ENCODE measurements around the gene PRKCB. TPM values are rescaled to one million over a fixed set of nuclear protein-coding genes. Genes with fewer than 3 reads are reported as not detected.
"Not testable (repeated sequence)": the region's sequence is repeated elsewhere in the genome, so short reads cannot be mapped to it uniquely, and the experiment has no call there.

The PRKCB gene
- total and polyA plus RNA-seq, 2 experiments from 2014 or later: 3.7 to 16.4 TPM

DNA sequence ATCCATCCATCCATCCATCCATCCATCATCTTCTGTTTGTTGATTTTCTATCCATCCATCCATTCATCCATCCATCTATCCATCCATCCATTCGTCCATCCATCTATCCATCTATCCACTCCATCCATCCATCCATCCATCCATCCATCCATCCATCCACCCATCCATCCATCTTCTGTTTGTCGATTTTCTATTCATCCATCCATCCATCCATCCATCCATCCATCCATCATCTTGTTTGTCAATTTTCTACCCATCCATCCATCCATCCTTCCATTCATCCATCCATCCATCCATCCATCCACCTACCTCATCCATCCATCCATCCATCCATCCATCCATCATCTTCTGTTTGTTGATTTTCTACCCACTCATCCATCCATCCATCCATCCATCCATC, 97.9 kb downstream of the PRKCB start:
- H3F3A ChIP-seq (replicated peaks; ENCODE audit: low read depth); H3K27ac Mint-ChIP-seq; H3K4me1 Mint-ChIP-seq; H3K4me2 ChIP-seq; H3K27ac ChIP-seq (ENCODE audit: low read depth); H3K4me3 ChIP-seq; H3K36me3 ChIP-seq (ENCODE audit: insufficient read depth); H3K27me3 ChIP-seq (ENCODE audit: insufficient read depth); H3K9me3 Mint-ChIP-seq; DNase-seq (ENCODE audit: low spot score); H3K79me2 ChIP-seq (replicated peaks; ENCODE audit: insufficient read depth); H3K4me3 Mint-ChIP-seq; H2AFZ ChIP-seq; H3K4me1 ChIP-seq (ENCODE audit: insufficient read depth); H3K36me3 Mint-ChIP-seq (ENCODE audit: low read depth); H3K27me3 Mint-ChIP-seq (ENCODE audit: insufficient read depth, low read depth, poor library complexity); H3K9me2 ChIP-seq (ENCODE audit: insufficient read depth); ATAC-seq; H4K20me1 ChIP-seq (replicated peaks; ENCODE audit: insufficient read depth): not testable (repeated sequence)

DNA sequence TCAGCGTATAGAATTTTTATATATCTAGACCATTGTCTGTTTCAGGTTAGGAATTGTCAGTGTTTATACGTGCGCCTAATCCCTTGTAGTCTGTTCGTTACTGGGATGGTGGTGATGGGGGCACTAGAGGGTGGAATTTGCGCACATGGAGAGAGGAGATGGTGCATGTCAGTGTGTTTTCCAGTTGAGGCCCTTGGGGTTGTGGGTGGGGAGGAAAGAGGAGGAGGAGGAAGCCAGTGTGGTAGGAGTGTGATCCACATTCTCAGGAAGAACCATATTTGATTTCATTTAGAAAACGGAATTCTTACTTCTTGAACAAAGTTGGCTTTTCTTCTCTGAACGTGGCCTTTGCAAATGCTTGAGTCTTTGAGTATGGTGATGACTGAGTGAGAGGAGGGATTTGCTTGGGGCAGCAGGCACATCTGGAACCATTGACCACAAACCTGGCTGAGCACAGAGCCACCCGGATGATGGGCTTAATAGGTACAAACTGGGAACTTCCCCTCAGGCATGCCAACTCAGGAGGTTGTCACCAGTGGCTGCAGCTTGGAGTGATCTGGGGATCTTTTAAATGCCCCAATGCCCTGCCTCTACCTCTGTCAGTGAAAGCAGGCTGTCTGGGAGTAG, 98.9 kb downstream of the PRKCB start:
- H3K4me2 ChIP-seq: no peak overlapping the region
- H3F3A ChIP-seq (replicated peaks; ENCODE audit: low read depth): no peaks in the 10 kb centered on the region
- no peaks in the 10 kb centered on the region for H3K9me3 Mint-ChIP-seq
- no peak overlapping the region for H3K4me3 ChIP-seq
- no peaks in the 10 kb centered on the region for H3K4me1 ChIP-seq (ENCODE audit: insufficient read depth)
- H3K27ac Mint-ChIP-seq: no peak overlapping the region
- H4K20me1 ChIP-seq (replicated peaks; ENCODE audit: insufficient read depth): no peaks in the 10 kb centered on the region
- H3K27ac ChIP-seq (ENCODE audit: low read depth): no peak overlapping the region
- peaks cover 3% of the 10 kb centered on the region for H3K27me3 Mint-ChIP-seq (ENCODE audit: insufficient read depth, low read depth, poor library complexity)
- no peaks in the 10 kb centered on the region for H3K4me1 Mint-ChIP-seq
- no peaks in the 10 kb centered on the region for H3K9me2 ChIP-seq (ENCODE audit: insufficient read depth)
- DNase-seq (ENCODE audit: low spot score): no peak
- H3K36me3 ChIP-seq (ENCODE audit: insufficient read depth): no peaks in the 10 kb centered on the region
- no peak overlapping the region for H2AFZ ChIP-seq
- H3K27me3 ChIP-seq (ENCODE audit: insufficient read depth): no peaks in the 10 kb centered on the region
- H3K36me3 Mint-ChIP-seq (ENCODE audit: low read depth): no peaks in the 10 kb centered on the region
- H3K4me3 Mint-ChIP-seq: no peak overlapping the region
- H3K79me2 ChIP-seq (replicated peaks; ENCODE audit: insufficient read depth): no peaks in the 10 kb centered on the region
- ATAC-seq: no peak
- TF ChIP-seq EZH2phosphoT487 (IDR thresholded peaks at IDR 0.05; ENCODE audit: unreplicated experiment) (no peak), NANOG (IDR thresholded peaks at IDR 0.05; ENCODE audit: borderline replicate concordance) (no peak), POLR2AphosphoS5 (IDR thresholded peaks at IDR 0.05; ENCODE audit: low read depth) (no peak), JUNB (IDR thresholded peaks at IDR 0.05; ENCODE audit: unreplicated experiment) (no peak), STAT1 (IDR thresholded peaks at IDR 0.05; ENCODE audit: unreplicated experiment) (no peak), CREB1 (CRISPR knock-in tag; IDR thresholded peaks at IDR 0.05; ENCODE audit: low read depth) (no peak)
- TF ChIP-seq, protein P1, sequence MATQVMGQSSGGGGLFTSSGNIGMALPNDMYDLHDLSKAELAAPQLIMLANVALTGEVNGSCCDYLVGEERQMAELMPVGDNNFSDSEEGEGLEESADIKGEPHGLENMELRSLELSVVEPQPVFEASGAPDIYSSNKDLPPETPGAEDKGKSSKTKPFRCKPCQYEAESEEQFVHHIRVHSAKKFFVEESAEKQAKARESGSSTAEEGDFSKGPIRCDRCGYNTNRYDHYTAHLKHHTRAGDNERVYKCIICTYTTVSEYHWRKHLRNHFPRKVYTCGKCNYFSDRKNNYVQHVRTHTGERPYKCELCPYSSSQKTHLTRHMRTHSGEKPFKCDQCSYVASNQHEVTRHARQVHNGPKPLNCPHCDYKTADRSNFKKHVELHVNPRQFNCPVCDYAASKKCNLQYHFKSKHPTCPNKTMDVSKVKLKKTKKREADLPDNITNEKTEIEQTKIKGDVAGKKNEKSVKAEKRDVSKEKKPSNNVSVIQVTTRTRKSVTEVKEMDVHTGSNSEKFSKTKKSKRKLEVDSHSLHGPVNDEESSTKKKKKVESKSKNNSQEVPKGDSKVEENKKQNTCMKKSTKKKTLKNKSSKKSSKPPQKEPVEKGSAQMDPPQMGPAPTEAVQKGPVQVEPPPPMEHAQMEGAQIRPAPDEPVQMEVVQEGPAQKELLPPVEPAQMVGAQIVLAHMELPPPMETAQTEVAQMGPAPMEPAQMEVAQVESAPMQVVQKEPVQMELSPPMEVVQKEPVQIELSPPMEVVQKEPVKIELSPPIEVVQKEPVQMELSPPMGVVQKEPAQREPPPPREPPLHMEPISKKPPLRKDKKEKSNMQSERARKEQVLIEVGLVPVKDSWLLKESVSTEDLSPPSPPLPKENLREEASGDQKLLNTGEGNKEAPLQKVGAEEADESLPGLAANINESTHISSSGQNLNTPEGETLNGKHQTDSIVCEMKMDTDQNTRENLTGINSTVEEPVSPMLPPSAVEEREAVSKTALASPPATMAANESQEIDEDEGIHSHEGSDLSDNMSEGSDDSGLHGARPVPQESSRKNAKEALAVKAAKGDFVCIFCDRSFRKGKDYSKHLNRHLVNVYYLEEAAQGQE (IDR thresholded peaks at IDR 0.05; ENCODE audit: unreplicated experiment): no peak
- TF ChIP-seq, protein P2, sequence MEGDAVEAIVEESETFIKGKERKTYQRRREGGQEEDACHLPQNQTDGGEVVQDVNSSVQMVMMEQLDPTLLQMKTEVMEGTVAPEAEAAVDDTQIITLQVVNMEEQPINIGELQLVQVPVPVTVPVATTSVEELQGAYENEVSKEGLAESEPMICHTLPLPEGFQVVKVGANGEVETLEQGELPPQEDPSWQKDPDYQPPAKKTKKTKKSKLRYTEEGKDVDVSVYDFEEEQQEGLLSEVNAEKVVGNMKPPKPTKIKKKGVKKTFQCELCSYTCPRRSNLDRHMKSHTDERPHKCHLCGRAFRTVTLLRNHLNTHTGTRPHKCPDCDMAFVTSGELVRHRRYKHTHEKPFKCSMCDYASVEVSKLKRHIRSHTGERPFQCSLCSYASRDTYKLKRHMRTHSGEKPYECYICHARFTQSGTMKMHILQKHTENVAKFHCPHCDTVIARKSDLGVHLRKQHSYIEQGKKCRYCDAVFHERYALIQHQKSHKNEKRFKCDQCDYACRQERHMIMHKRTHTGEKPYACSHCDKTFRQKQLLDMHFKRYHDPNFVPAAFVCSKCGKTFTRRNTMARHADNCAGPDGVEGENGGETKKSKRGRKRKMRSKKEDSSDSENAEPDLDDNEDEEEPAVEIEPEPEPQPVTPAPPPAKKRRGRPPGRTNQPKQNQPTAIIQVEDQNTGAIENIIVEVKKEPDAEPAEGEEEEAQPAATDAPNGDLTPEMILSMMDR (conservative IDR thresholded peaks at IDR 0.05; ENCODE audit: low read depth in 2 of 2): no peak
- TF ChIP-seq, protein P3, sequence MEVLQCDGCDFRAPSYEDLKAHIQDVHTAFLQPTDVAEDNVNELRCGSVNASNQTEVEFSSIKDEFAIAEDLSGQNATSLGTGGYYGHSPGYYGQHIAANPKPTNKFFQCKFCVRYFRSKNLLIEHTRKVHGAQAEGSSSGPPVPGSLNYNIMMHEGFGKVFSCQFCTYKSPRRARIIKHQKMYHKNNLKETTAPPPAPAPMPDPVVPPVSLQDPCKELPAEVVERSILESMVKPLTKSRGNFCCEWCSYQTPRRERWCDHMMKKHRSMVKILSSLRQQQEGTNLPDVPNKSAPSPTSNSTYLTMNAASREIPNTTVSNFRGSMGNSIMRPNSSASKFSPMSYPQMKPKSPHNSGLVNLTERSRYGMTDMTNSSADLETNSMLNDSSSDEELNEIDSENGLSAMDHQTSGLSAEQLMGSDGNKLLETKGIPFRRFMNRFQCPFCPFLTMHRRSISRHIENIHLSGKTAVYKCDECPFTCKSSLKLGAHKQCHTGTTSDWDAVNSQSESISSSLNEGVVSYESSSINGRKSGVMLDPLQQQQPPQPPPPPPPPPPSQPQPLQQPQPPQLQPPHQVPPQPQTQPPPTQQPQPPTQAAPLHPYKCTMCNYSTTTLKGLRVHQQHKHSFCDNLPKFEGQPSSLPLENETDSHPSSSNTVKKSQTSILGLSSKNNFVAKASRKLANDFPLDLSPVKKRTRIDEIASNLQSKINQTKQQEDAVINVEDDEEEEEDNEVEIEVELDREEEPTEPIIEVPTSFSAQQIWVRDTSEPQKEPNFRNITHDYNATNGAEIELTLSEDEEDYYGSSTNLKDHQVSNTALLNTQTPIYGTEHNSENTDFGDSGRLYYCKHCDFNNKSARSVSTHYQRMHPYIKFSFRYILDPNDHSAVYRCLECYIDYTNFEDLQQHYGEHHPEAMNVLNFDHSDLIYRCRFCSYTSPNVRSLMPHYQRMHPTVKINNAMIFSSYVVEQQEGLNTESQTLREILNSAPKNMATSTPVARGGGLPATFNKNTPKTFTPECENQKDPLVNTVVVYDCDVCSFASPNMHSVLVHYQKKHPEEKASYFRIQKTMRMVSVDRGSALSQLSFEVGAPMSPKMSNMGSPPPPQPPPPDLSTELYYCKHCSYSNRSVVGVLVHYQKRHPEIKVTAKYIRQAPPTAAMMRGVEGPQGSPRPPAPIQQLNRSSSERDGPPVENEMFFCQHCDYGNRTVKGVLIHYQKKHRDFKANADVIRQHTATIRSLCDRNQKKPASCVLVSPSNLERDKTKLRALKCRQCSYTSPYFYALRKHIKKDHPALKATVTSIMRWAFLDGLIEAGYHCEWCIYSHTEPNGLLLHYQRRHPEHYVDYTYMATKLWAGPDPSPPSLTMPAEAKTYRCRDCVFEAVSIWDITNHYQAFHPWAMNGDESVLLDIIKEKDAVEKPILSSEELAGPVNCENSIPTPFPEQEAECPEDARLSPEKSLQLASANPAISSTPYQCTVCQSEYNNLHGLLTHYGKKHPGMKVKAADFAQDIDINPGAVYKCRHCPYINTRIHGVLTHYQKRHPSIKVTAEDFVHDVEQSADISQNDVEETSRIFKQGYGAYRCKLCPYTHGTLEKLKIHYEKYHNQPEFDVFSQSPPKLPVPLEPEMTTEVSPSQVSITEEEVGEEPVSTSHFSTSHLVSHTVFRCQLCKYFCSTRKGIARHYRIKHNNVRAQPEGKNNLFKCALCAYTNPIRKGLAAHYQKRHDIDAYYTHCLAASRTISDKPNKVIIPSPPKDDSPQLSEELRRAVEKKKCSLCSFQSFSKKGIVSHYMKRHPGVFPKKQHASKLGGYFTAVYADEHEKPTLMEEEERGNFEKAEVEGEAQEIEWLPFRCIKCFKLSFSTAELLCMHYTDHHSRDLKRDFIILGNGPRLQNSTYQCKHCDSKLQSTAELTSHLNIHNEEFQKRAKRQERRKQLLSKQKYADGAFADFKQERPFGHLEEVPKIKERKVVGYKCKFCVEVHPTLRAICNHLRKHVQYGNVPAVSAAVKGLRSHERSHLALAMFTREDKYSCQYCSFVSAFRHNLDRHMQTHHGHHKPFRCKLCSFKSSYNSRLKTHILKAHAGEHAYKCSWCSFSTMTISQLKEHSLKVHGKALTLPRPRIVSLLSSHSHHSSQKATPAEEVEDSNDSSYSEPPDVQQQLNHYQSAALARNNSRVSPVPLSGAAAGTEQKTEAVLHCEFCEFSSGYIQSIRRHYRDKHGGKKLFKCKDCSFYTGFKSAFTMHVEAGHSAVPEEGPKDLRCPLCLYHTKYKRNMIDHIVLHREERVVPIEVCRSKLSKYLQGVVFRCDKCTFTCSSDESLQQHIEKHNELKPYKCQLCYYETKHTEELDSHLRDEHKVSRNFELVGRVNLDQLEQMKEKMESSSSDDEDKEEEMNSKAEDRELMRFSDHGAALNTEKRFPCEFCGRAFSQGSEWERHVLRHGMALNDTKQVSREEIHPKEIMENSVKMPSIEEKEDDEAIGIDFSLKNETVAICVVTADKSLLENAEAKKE (CRISPR knock-in tag; IDR thresholded peaks at IDR 0.05): no peak
